Stimulated activated CD8-positive, alpha-beta memory T cell treated with anti-CD3 and anti-CD28 coated beads, Interleukin-15, amount 100 ng/mL, for 24 hours (primary cell): ENCODE measurements around the gene PLEKHG4.

Experiments used
- DNase-seq: peaks from one replicate; pipeline ENCODE4 v3.0.0-alpha.2; 2020; ENCODE audit warnings: low read depth

The PLEKHG4 gene

GRCh38 chr16:67246081-67246755 lies 33.1 kb upstream of the PLEKHG4 start:
- DNase-seq: no peak

GRCh38 chr16:67246756-67247191 lies 32.6 kb upstream of the PLEKHG4 start:
- no peak for DNase-seq

GRCh38 chr16:67247192-67248072 lies 31.9 kb upstream of the PLEKHG4 start, which contains the start of gene FHOD1:
Gene FHOD1, minus strand, starts transcription at chr16:67247481. Its CDS starts 71 bp downstream, at chr16:67247410.
- peak; percentile 94 for DNase-seq

GRCh38 chr16:67248073-67248400 lies 31.3 kb upstream of the PLEKHG4 start:
- no peak for DNase-seq

- no peak for DNase-seq
Observed at GRCh38 chr16:67248401-67249177, 30.7 kb upstream of the PLEKHG4 start, which contains the start of gene SLC9A5. Gene SLC9A5, plus strand, starts transcription at chr16:67248979. Its CDS starts 36 bp downstream, at chr16:67249015.

GRCh38 chr16:67249178-67250044 lies 29.9 kb upstream of the PLEKHG4 start:
- no peak for DNase-seq

GRCh38 chr16:67250045-67250327 lies 29.3 kb upstream of the PLEKHG4 start:
- no peak for DNase-seq

GRCh38 chr16:67252609-67253497 lies 26.5 kb upstream of the PLEKHG4 start:
- no peak for DNase-seq

- no peak for DNase-seq
Observed at GRCh38 chr16:67254801-67255552, 24.4 kb upstream of the PLEKHG4 start.

GRCh38 chr16:67255553-67256221 lies 23.6 kb upstream of the PLEKHG4 start:
- no peak for DNase-seq

GRCh38 chr16:67256701-67257230 lies 22.6 kb upstream of the PLEKHG4 start:
- DNase-seq: no peak

GRCh38 chr16:67257486-67258160 lies 21.7 kb upstream of the PLEKHG4 start:
- no peak for DNase-seq

GRCh38 chr16:67258161-67258835 lies 21.0 kb upstream of the PLEKHG4 start:
- no peak for DNase-seq

- DNase-seq: no peak
Observed at GRCh38 chr16:67259705-67260104, 19.6 kb upstream of the PLEKHG4 start.

- DNase-seq: no peak
Observed at GRCh38 chr16:67260426-67261063, 18.8 kb upstream of the PLEKHG4 start.

- DNase-seq: no peak
Observed at GRCh38 chr16:67263201-67263600, 16.1 kb upstream of the PLEKHG4 start.

- no peak for DNase-seq
Observed at GRCh38 chr16:67264277-67264676, 15.1 kb upstream of the PLEKHG4 start.
